HL-60 (cell line): ENCODE results near the gene SDSL.

ENCODE experiments used
- POLR2AphosphoS5 ChIP-seq: IDR thresholded peaks from 2 replicates; pipeline ENCODE4 v1.6.1; 2012; ENCODE audit warnings: low read depth
- TF ChIP-seq, protein P1 (sequence below): IDR thresholded peaks from one replicate; pipeline ENCODE4 v1.5.1; 2011; ENCODE audit warnings: low read length, control low read depth, inconsistent platforms; ENCODE audit not compliant: insufficient read depth

DNA sequence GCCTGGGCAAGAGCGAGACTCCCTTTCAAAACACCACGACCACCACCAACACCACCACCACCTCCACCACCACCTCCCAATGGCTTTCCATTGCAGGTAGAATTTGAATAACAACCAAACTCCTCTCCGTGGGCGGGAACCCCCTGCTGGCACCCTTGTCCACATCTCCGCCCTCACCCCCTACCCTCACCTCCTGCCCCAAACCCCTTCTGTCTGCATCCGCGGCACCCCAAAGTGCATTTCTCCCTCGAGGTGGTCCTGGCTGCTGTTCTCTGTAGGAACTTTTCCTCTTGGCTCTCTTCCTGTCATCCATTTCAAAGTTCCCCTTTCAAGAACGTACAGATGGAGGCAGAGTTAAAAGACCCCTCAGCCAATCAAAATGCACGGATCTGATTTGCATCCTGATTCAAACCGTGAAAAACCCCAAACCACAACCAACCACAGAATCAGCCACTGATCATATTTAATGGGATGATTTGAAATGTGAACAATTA lies 3.8 kb downstream of the SDSL start:
- TF ChIP-seq, protein P1, sequence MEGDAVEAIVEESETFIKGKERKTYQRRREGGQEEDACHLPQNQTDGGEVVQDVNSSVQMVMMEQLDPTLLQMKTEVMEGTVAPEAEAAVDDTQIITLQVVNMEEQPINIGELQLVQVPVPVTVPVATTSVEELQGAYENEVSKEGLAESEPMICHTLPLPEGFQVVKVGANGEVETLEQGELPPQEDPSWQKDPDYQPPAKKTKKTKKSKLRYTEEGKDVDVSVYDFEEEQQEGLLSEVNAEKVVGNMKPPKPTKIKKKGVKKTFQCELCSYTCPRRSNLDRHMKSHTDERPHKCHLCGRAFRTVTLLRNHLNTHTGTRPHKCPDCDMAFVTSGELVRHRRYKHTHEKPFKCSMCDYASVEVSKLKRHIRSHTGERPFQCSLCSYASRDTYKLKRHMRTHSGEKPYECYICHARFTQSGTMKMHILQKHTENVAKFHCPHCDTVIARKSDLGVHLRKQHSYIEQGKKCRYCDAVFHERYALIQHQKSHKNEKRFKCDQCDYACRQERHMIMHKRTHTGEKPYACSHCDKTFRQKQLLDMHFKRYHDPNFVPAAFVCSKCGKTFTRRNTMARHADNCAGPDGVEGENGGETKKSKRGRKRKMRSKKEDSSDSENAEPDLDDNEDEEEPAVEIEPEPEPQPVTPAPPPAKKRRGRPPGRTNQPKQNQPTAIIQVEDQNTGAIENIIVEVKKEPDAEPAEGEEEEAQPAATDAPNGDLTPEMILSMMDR, result no peak
- TF ChIP-seq POLR2AphosphoS5, result no peak
